ENCODE data around the gene DOCK4. TPM values are rescaled to one million over a fixed set of nuclear protein-coding genes. Genes with fewer than 3 reads are reported as not detected.

The DOCK4 gene
- total RNA-seq, 1 experiment from 2014 or later, result 4.9 TPM

GRCh38 chr7:112212571-112212970 is 6.4 kb upstream of the DOCK4 start:
- Mint-ChIP-seq H3K27me3 (ENCODE audit: low read depth) (no peaks in the 10 kb centered on the region), H3K4me3 (no peak overlapping the region), H3K4me1 (peaks cover 31% of the 10 kb centered on the region in 2 experiments), H3K27ac (peak overlapping the region in 1 of 3 experiments; percentile 5; a peak in 1 of 7 replicates), H3K36me3 (ENCODE audit: insufficient read depth in 1 of 3, low read depth in 3 of 3) (no peaks in the 10 kb centered on the region; a peak in 2 of 7 replicates), H3K9me3 (no peaks in the 10 kb centered on the region)
- H3K27ac ChIP-seq (ENCODE audit: insufficient read length, low read depth, low read length), result no peak overlapping the region
- WGBS (ENCODE audit: extremely low coverage, insufficient read length, low lambda C conversion rate), result no CpG with 5 or more reads among the region's 2 CpGs
- no peak overlapping the region for H2AK5ac ChIP-seq (ENCODE audit: insufficient read length, low read length)
- no peak overlapping the region for H4K8ac ChIP-seq (replicated peaks; ENCODE audit: insufficient read length, low read depth, low read length)
- H3K4ac ChIP-seq (ENCODE audit: low read depth, low read length), result no peak overlapping the region
- DNase-seq, result no peak
- H3K9me3 ChIP-seq (ENCODE audit: control insufficient read depth, low read depth, low read length), result no peaks in the 10 kb centered on the region
- no peak overlapping the region for H2BK15ac ChIP-seq (ENCODE audit: low read depth, low read length)
- H4K20me1 ChIP-seq (ENCODE audit: control insufficient read depth, insufficient read depth, insufficient read length), result no peaks in the 10 kb centered on the region
- no peak overlapping the region for H3K23ac ChIP-seq (ENCODE audit: insufficient read length, low read depth, low read length)
- no peak overlapping the region for H3K14ac ChIP-seq (ENCODE audit: insufficient read depth, low read length)
- no peak overlapping the region for H2AFZ ChIP-seq (ENCODE audit: low read length)
- no peak overlapping the region for H3T11ph ChIP-seq (ENCODE audit: low read length)
- peaks cover 8% of the 10 kb centered on the region for H3K79me1 ChIP-seq (ENCODE audit: insufficient read depth, low read depth, low read length, poor library complexity, severe bottlenecking)
- no peak overlapping the region for H3K18ac ChIP-seq (ENCODE audit: insufficient read length, low read depth, low read length)
- TF ChIP-seq, protein P1, sequence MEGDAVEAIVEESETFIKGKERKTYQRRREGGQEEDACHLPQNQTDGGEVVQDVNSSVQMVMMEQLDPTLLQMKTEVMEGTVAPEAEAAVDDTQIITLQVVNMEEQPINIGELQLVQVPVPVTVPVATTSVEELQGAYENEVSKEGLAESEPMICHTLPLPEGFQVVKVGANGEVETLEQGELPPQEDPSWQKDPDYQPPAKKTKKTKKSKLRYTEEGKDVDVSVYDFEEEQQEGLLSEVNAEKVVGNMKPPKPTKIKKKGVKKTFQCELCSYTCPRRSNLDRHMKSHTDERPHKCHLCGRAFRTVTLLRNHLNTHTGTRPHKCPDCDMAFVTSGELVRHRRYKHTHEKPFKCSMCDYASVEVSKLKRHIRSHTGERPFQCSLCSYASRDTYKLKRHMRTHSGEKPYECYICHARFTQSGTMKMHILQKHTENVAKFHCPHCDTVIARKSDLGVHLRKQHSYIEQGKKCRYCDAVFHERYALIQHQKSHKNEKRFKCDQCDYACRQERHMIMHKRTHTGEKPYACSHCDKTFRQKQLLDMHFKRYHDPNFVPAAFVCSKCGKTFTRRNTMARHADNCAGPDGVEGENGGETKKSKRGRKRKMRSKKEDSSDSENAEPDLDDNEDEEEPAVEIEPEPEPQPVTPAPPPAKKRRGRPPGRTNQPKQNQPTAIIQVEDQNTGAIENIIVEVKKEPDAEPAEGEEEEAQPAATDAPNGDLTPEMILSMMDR (conservative IDR thresholded peaks at IDR 0.05), result no peak
- peaks cover 7% of the 10 kb centered on the region; the same call in 1 of the 2 replicates for H3K4me1 ChIP-seq (ENCODE audit: insufficient read depth, low read length)
- no peak overlapping the region for H3K56ac ChIP-seq (ENCODE audit: insufficient read length, low read depth, low read length)
- no peak overlapping the region for H2BK12ac ChIP-seq (ENCODE audit: insufficient read length, low read depth, low read length)
- no peak overlapping the region for H3K4me2 ChIP-seq (ENCODE audit: insufficient read depth, insufficient read length, low read length)
- no peak overlapping the region for H3K9ac ChIP-seq (ENCODE audit: extremely low read depth, insufficient read length, low read length)
- no peaks in the 10 kb centered on the region for H3K23me2 ChIP-seq (ENCODE audit: insufficient read length, low read depth, low read length, poor library complexity, severe bottlenecking)
- no peak overlapping the region for H2BK120ac ChIP-seq (ENCODE audit: low read depth, low read length, poor library complexity, severe bottlenecking)
- H3K27me3 ChIP-seq (ENCODE audit: insufficient read depth, low read length), result no peaks in the 10 kb centered on the region
- H2BK20ac ChIP-seq (ENCODE audit: low read depth, low read length, poor library complexity, severe bottlenecking), result no peak overlapping the region
- no peak overlapping the region for H4K5ac ChIP-seq (ENCODE audit: insufficient read length, low read depth, low read length)
- H2BK5ac ChIP-seq (ENCODE audit: insufficient read length, low read length), result no peak overlapping the region
- H3K79me2 ChIP-seq (ENCODE audit: insufficient read depth, low read length), result peaks cover 13% of the 10 kb centered on the region; the same call in 1 of the 2 replicates
- H4K91ac ChIP-seq (ENCODE audit: insufficient read length, low read depth, low read length), result no peak overlapping the region
